LNCaP clone FGC (cell line): Measurements from ENCODE around the gene MRPS31.

ENCODE experiments used
- DNase-seq: peaks from one replicate; pipeline ENCODE4 v3.0.0-alpha.2; 2011; ENCODE audit warnings: low read depth
- H3K4me3 ChIP-seq: 2 replicates; pipeline ENCODE4 v1.5.1; 2011; ENCODE audit warnings: mild to moderate bottlenecking, low read depth, low read length, control low read depth
- CTCF ChIP-seq: IDR thresholded peaks from 2 replicates; pipeline ENCODE4 v1.5.1; 2012; ENCODE audit warnings: mild to moderate bottlenecking; ENCODE audit not compliant: control insufficient read depth, insufficient read depth; ENCODE audit errors: extremely low read depth

Gene MRPS31

GRCh38 chr13:40781717-40782116 lies 10.7 kb upstream of the MRPS31 start:
- no peak for DNase-seq
- H3K4me3 ChIP-seq = no peak overlapping the region
- no peak for TF ChIP-seq CTCF

- no peak for DNase-seq
- TF ChIP-seq CTCF = no peak
- H3K4me3 ChIP-seq = no peak overlapping the region
Observed at GRCh38 chr13:40780822-40781401, 9.9 kb upstream of the MRPS31 start.

- no peak for TF ChIP-seq CTCF
- no peak overlapping the region for H3K4me3 ChIP-seq
- no peak for DNase-seq
Observed at GRCh38 chr13:40779796-40780285, 8.9 kb upstream of the MRPS31 start.

- DNase-seq = no peak
- no peak for TF ChIP-seq CTCF
- no peak overlapping the region for H3K4me3 ChIP-seq
Observed at GRCh38 chr13:40779049-40779448, 8.1 kb upstream of the MRPS31 start.

GRCh38 chr13:40777809-40778175 lies 6.8 kb upstream of the MRPS31 start:
- no peak for DNase-seq
- H3K4me3 ChIP-seq = no peak overlapping the region
- TF ChIP-seq CTCF = no peak

- 0 out of 2 replicates have a peak overlapping the region, but pooled peaks have one; percentile 16 for H3K4me3 ChIP-seq
- no peak for DNase-seq
- TF ChIP-seq CTCF = peak; percentile 62
Observed at GRCh38 chr13:40777166-40777808, 6.3 kb upstream of the MRPS31 start.
